B cell (primary cell): Measurements from ENCODE around the gene ARHGAP32.

Experiments
- CTCF ChIP-seq: fragments of 200-600 bp; IDR thresholded peaks from one replicate; pipeline ENCODE4 v1.8.0; 2022; ENCODE audit warnings: antibody characterized with exemption, mild to moderate bottlenecking
- EZH2 ChIP-seq: IDR thresholded peaks from 2 replicates; pipeline ENCODE4 v1.6.1; 2012; ENCODE audit warnings: borderline replicate concordance, low read depth, mild to moderate bottlenecking, moderate library complexity, low read length; ENCODE audit not compliant: insufficient read depth, poor library complexity, severe bottlenecking

GRCh38 chr11:129141748-129142523 lies 50.2 kb downstream of the ARHGAP32 start:
- TF ChIP-seq EZH2 (no peak), CTCF (no peak)
